ENCODE measurements around the gene PADI6. TPM values are rescaled to one million over a fixed set of nuclear protein-coding genes. Genes with fewer than 3 reads are reported as not detected.

The PADI6 gene
- total RNA-seq (ENCODE audit: low replicate concordance) = not detected in 2 replicates

DNA sequence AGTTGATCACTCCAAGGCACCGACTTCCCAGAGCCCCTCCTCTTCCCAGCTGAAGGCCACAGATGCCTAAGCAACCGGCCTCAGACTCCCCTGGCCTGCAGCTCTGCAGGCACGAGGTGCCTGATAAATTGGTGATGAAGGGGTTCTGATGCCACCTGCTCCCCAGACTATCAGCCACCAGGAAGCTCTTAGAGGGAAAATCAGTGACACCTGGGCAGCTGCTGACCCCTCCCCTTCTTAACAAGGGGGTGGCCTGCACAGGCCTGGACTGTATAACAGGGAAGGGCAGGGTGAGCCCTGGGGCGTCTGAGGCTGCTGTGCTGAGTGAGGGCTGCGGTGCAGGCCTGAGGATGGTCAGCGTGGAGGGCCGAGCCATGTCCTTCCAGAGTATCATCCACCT, at the start of gene PADI6:
PADI6 (plus strand) TSS at position 301 of the 400 bp plus-strand sequence; CDS start at position 351, 50 bp downstream.
- no peak within 1 kb of the TSS for H3K4me3 ChIP-seq (ENCODE audit: low read depth, low read length)
- TF ChIP-seq, protein P1, sequence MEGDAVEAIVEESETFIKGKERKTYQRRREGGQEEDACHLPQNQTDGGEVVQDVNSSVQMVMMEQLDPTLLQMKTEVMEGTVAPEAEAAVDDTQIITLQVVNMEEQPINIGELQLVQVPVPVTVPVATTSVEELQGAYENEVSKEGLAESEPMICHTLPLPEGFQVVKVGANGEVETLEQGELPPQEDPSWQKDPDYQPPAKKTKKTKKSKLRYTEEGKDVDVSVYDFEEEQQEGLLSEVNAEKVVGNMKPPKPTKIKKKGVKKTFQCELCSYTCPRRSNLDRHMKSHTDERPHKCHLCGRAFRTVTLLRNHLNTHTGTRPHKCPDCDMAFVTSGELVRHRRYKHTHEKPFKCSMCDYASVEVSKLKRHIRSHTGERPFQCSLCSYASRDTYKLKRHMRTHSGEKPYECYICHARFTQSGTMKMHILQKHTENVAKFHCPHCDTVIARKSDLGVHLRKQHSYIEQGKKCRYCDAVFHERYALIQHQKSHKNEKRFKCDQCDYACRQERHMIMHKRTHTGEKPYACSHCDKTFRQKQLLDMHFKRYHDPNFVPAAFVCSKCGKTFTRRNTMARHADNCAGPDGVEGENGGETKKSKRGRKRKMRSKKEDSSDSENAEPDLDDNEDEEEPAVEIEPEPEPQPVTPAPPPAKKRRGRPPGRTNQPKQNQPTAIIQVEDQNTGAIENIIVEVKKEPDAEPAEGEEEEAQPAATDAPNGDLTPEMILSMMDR (IDR thresholded peaks at IDR 0.05; ENCODE audit: insufficient read depth, low read length) = no peak
- DNase-seq (ENCODE audit: low read depth) = no peak

GRCh38 chr1:17328855-17329254, 43.1 kb upstream of the PADI6 start:
- DNase-seq (ENCODE audit: low read depth) = no peak
- TF ChIP-seq, protein P1 (IDR thresholded peaks at IDR 0.05; ENCODE audit: insufficient read depth, low read length) = no peak
- no peak overlapping the region for H3K4me3 ChIP-seq (ENCODE audit: low read depth, low read length)

- TF ChIP-seq, protein P1 (IDR thresholded peaks at IDR 0.05; ENCODE audit: insufficient read depth, low read length) = no peak
- DNase-seq (ENCODE audit: low read depth) = no peak
- H3K4me3 ChIP-seq (ENCODE audit: low read depth, low read length) = no peak overlapping the region
These were observed 42.4 kb upstream of the PADI6 start for GRCh38 chr1:17329610-17330009.

GRCh38 chr1:17330856-17331255, 41.1 kb upstream of the PADI6 start:
- TF ChIP-seq, protein P1 (IDR thresholded peaks at IDR 0.05; ENCODE audit: insufficient read depth, low read length) = no peak
- DNase-seq (ENCODE audit: low read depth) = no peak

DNA sequence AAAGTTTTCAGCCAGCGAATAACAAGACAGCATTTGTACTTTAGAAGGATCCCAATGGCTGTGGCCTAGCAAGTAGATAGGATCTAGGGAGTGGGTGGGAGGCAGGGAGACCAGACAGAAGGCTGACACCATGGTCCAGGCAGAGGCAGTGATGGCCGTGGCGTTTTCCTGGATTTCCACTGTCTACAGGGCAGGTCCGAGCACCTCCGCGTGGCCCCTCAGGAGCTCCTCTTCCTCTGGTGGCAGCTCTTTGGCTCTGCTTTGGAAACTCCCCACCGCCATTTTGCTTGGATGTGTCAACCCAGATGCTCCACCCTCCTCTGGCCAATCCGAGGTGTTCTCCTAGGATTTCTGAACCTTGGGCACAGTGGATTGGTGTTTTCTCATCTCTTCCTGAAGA, 38.9 kb upstream of the PADI6 start:
- DNase-seq (ENCODE audit: low read depth) = no peak
- TF ChIP-seq, protein P1 (IDR thresholded peaks at IDR 0.05; ENCODE audit: insufficient read depth, low read length) = no peak
- H3K4me3 ChIP-seq (ENCODE audit: low read depth, low read length) = no peak overlapping the region

More at GRCh38 chr1:17330856-17331255, 41.1 kb upstream of the PADI6 start:
- no peak overlapping the region for H3K4me3 ChIP-seq (ENCODE audit: low read depth, low read length)

GRCh38 chr1:17335821-17336710, 35.9 kb upstream of the PADI6 start:
- peak; percentile 57 for DNase-seq (ENCODE audit: low read depth)
- TF ChIP-seq, protein P1 (IDR thresholded peaks at IDR 0.05; ENCODE audit: insufficient read depth, low read length) = peak; percentile 93
- no peak overlapping the region for H3K4me3 ChIP-seq (ENCODE audit: low read depth, low read length)

All from fibroblast of the aortic adventitia (primary cell).